ENCODE data around the gene DUSP19. TPM values are rescaled to one million over a fixed set of nuclear protein-coding genes. Genes with fewer than 3 reads are reported as not detected.

DUSP19 gene
- total and polyA plus RNA-seq, 2 of the 8 experiments (the other 6 are each of a cell fraction or from before 2014, with no cell fraction given): 0.73 to 2.3 TPM

Small RNA genes lying within 50 kb of the gene (small RNA-seq; reads per million reads assigned to genes)
- not detected for gene RF00599 (ENCODE audit: insufficient read depth)

Other genes with a start within 250 kb of the DUSP19 start
- gene FRZB, start 212.1 kb upstream of the DUSP19 start, total RNA-seq (2021; fragmentation: NEBNext Ultra II Directional; extraction: Animal tissue kit (Norgen Biotek cat#: 25700)): 4.6 and 4.7 TPM in 2 replicates
- 4.4 and 5.0 TPM in 2 replicates for gene FRZB, start 212.1 kb upstream of the DUSP19 start, polyA plus RNA-seq (2011; rRNA removed)
- 153 and 173 TPM in 2 replicates for gene NCKAP1, start 40.3 kb upstream of the DUSP19 start, total RNA-seq (2021; fragmentation: NEBNext Ultra II Directional; extraction: Animal tissue kit (Norgen Biotek cat#: 25700))
- 48.5 and 90.8 TPM in 2 replicates for gene NCKAP1, start 40.3 kb upstream of the DUSP19 start, polyA plus RNA-seq (2011; rRNA removed)
- 48.5 and 48.7 TPM in 2 replicates for gene NUP35, start 45.7 kb downstream of the DUSP19 start, total RNA-seq (2021; fragmentation: NEBNext Ultra II Directional; extraction: Animal tissue kit (Norgen Biotek cat#: 25700))
- 18.0 and 30.7 TPM in 2 replicates for gene NUP35, start 45.7 kb downstream of the DUSP19 start, polyA plus RNA-seq (2011; rRNA removed)